GM12874 (cell line): ENCODE results near the gene RNF121.
A peak's percentile ranks its signal among the peaks of the same experiment; 100 is the strongest.

ENCODE experiments used
- TF ChIP-seq, protein P1 (sequence below): IDR thresholded peaks from 2 replicates; pipeline ENCODE4 v1.5.1; 2011; ENCODE audit warnings: low read depth, mild to moderate bottlenecking, control low read depth, low read length, moderate library complexity; ENCODE audit not compliant: insufficient read depth

RNF121 gene

GRCh38 chr11:71976551-71976950, 47.7 kb downstream of the RNF121 start:
- TF ChIP-seq, protein P1, sequence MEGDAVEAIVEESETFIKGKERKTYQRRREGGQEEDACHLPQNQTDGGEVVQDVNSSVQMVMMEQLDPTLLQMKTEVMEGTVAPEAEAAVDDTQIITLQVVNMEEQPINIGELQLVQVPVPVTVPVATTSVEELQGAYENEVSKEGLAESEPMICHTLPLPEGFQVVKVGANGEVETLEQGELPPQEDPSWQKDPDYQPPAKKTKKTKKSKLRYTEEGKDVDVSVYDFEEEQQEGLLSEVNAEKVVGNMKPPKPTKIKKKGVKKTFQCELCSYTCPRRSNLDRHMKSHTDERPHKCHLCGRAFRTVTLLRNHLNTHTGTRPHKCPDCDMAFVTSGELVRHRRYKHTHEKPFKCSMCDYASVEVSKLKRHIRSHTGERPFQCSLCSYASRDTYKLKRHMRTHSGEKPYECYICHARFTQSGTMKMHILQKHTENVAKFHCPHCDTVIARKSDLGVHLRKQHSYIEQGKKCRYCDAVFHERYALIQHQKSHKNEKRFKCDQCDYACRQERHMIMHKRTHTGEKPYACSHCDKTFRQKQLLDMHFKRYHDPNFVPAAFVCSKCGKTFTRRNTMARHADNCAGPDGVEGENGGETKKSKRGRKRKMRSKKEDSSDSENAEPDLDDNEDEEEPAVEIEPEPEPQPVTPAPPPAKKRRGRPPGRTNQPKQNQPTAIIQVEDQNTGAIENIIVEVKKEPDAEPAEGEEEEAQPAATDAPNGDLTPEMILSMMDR = no peak

- TF ChIP-seq, protein P1 = no peak
These were observed 48.2 kb downstream of the RNF121 start for GRCh38 chr11:71977090-71977489.

DNA sequence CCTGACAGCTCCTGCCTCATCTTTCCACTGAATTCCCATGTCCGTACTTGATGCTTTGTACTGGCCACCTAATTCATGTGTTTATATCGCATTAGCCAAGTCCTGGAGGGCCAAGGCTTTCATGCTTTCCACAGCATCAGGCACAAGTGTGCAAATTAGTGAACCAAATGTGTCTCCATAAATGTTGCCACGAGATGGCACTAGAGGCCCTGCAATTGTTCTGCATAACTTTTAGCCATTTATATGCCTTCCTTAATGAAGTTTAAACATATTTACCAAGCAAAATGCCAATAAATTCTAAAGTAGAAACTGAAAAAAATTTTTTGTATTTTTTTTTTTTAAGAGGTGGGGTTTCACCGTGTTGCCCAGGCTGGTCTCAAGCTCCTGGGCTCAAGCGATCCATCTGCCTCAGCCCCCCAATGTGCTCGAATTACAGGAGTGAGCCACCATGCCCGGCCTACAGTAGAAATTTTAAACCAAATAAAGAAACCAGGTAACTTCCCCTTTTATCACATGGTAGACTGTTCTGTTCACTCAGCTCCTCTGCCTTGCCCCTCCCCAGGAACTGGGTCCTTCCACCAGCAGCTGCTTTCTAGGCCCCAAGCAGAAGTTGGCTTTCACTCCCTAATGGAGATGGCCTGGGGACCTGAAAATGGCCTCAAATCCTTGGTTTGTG, 49.0 kb downstream of the RNF121 start:
- TF ChIP-seq, protein P1 = peak; percentile 42; the same call in 1 of the 2 replicates

DNA sequence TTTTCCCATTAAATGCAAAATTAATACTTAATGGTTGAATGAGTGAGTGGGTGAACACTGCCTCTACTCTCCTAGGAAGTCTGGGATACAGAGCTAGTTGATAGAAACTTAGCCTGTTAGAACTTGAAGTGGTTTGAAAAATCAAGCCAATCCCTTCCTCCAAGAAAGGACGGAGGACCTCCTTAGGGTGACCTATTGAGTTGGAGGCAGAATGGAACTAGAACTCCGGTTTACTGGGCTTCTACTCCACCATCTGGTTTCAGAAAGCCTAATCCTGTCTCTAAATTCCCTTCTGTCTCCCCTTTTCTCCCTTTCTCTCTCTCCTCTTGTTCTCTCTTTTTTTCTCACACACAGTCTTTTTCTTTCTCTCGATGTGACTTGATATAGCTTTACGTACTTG, 50.2 kb downstream of the RNF121 start:
- TF ChIP-seq, protein P1 = no peak

DNA sequence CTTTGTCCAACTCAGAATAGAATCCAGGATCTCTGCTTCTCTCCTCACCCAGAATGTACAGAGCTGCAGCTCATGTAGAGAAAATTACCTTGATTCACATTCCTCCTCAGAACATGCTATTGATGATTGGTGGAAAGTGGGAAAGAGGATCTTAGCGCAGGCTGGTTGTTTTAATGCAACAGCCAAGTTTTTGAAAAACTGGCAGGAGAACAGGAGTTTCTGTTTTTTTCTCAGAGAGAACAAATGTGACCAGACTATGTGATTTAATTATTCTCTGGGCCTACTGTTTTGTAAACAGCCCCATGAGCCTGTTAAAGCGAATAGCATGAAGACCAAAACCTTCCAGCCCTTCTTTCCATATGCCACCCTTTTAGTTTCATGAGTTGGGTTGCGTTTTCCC, 50.8 kb downstream of the RNF121 start:
- TF ChIP-seq, protein P1 = no peak

- TF ChIP-seq, protein P1 = no peak
These were observed 57.3 kb downstream of the RNF121 start for GRCh38 chr11:71986131-71986530.

- TF ChIP-seq, protein P1 = no peak
These were observed 58.7 kb downstream of the RNF121 start for GRCh38 chr11:71987521-71987920.
